CD4-positive, CD25-positive, alpha-beta regulatory T cell (primary cell): Measurements from ENCODE around the gene MED13L. TPM values are rescaled to one million over a fixed set of nuclear protein-coding genes. Genes with fewer than 3 reads are reported as not detected.

Source experiments
- ATAC-seq, 2 donors: fragments of 150-1000 bp; cut with Tn5 transposase; one replicate each; pipeline ENCODE4 v1.10.0; 2021; ENCODE audit warnings: low read depth in 2 of 2, moderate number of reproducible peaks in 2 of 2, moderate library complexity in 1 of 2
- DNase-seq, 3 donors: peaks; one replicate each; pipeline versions ENCODE4 v3.0.0 to v3.0.0-alpha.2; 2012 to 2022; ENCODE audit warnings: mixed read lengths in 1 of 3
- H3K27ac ChIP-seq: one replicate; pipeline ENCODE4 v1.7.0; 2013; ENCODE audit warnings: mild to moderate bottlenecking, low read length; ENCODE audit not compliant: insufficient read depth, poor library complexity, severe bottlenecking
- H3K27me3 ChIP-seq: one replicate; pipeline ENCODE4 v1.7.0; 2013; ENCODE audit warnings: low read length; ENCODE audit not compliant: control insufficient read depth, insufficient read depth
- H3K36me3 ChIP-seq: one replicate; pipeline ENCODE4 v1.7.0; 2013; ENCODE audit warnings: mild to moderate bottlenecking, low read length, moderate library complexity; ENCODE audit not compliant: control insufficient read depth, insufficient read depth
- H3K4me1 ChIP-seq: 2 replicates; pipeline ENCODE4 v1.7.0; 2013; ENCODE audit warnings: mild to moderate bottlenecking, low read length; ENCODE audit not compliant: insufficient read depth, control insufficient read depth, poor library complexity, severe bottlenecking
- H3K4me3 ChIP-seq: one replicate; pipeline ENCODE4 v1.7.0; 2013; ENCODE audit warnings: low read depth, mild to moderate bottlenecking, low read length, moderate library complexity
- H3K9me3 ChIP-seq, 2 experiments: 1 replicate in 1 of 2; 2 replicates in 1 of 2; pipeline ENCODE4 v1.7.0; 2013; ENCODE audit warnings: low read length in 2 of 2, mild to moderate bottlenecking in 1 of 2, moderate library complexity in 1 of 2; ENCODE audit not compliant: control insufficient read depth in 2 of 2
- H3K27ac Mint-ChIP-seq, 3 donors: one replicate each; pipeline ENCODE4 v1.8.0; 2020 to 2022; ENCODE audit warnings: mild to moderate bottlenecking in 3 of 3, mixed read lengths in 3 of 3, moderate library complexity in 2 of 3
- H3K27me3 Mint-ChIP-seq: one replicate; pipeline ENCODE4 v1.8.0; 2022; ENCODE audit warnings: mild to moderate bottlenecking, mixed read lengths
- H3K36me3 Mint-ChIP-seq: one replicate; pipeline ENCODE4 v1.8.0; 2020; ENCODE audit warnings: mixed read lengths
- H3K4me1 Mint-ChIP-seq, 4 donors: one replicate each; pipeline ENCODE4 v1.8.0; 2020 to 2022; ENCODE audit warnings: mixed read lengths in 4 of 4, mild to moderate bottlenecking in 1 of 4
- H3K4me3 Mint-ChIP-seq, 4 donors: one replicate each; pipeline ENCODE4 v1.8.0; 2020 to 2022; ENCODE audit warnings: mild to moderate bottlenecking in 4 of 4, mixed read lengths in 4 of 4, moderate library complexity in 3 of 4
- H3K9me3 Mint-ChIP-seq, 7 donors: one replicate each; pipeline ENCODE4 v1.8.0; 2020 to 2022; ENCODE audit warnings: mixed read lengths in 7 of 7, mild to moderate bottlenecking in 3 of 7, moderate library complexity in 2 of 7
- polyA plus RNA-seq, 4 donors: library from polyadenylated mRNA; unstranded; fragments of 300-500 nt; fragmentation: Illumina TruSeq; gene quantifications; one replicate each; pipeline ENCODE4 v1.2.3, GENCODE V29; 2021
- total RNA-seq: library from RNA; stranded (reverse); gene quantifications from one replicate; pipeline ENCODE4 v1.2.3, GENCODE V29; 2022

MED13L gene
- total and polyA plus RNA-seq, 5 donors from 2014 or later: 4.5 to 179 (median 7.0) TPM

GRCh38 chr12:116184763-116185162, 92.7 kb downstream of the MED13L start:
- no peak for ATAC-seq
- no peak overlapping the region for H3K4me3 ChIP-seq
- no peak overlapping the region for H3K4me3 Mint-ChIP-seq
- no peaks in the 10 kb centered on the region for H3K36me3 ChIP-seq
- no peak overlapping the region for H3K27ac Mint-ChIP-seq
- peaks cover 0 to 2% (median 0%) of the 10 kb centered on the region in 7 donors for H3K9me3 Mint-ChIP-seq
- H3K27me3 Mint-ChIP-seq: no peaks in the 10 kb centered on the region
- no peaks in the 10 kb centered on the region for H3K9me3 ChIP-seq
- H3K27me3 ChIP-seq: no peaks in the 10 kb centered on the region
- no peak overlapping the region for H3K27ac ChIP-seq
- peaks cover 43 to 89% (median 64%) of the 10 kb centered on the region in 4 donors for H3K4me1 Mint-ChIP-seq
- peaks cover 14% of the 10 kb centered on the region for H3K4me1 ChIP-seq
- peaks cover 3% of the 10 kb centered on the region for H3K36me3 Mint-ChIP-seq
- DNase-seq: no peak

GRCh38 chr12:116183741-116184141, 93.8 kb downstream of the MED13L start:
- Mint-ChIP-seq H3K36me3 (no peaks in the 10 kb centered on the region), H3K27me3 (no peaks in the 10 kb centered on the region), H3K4me1 (peaks cover 37 to 84% (median 63%) of the 10 kb centered on the region in 4 donors), H3K9me3 (peaks cover 0 to 2% (median 0%) of the 10 kb centered on the region in 7 donors), H3K4me3 (no peak overlapping the region), H3K27ac (peak overlapping the region in 1 of 3 donors; percentile 57)
- Histone ChIP-seq H3K36me3 (no peaks in the 10 kb centered on the region), H3K27ac (no peak overlapping the region), H3K27me3 (no peaks in the 10 kb centered on the region), H3K4me1 (peaks cover 14% of the 10 kb centered on the region), H3K9me3 (no peaks in the 10 kb centered on the region), H3K4me3 (no peak overlapping the region)
- DNase-seq (no peak), ATAC-seq (no peak)

GRCh38 chr12:116182359-116183063, 95.0 kb downstream of the MED13L start:
- Mint-ChIP-seq H3K36me3 (no peaks in the 10 kb centered on the region), H3K27me3 (no peaks in the 10 kb centered on the region), H3K4me1 (peaks cover 39 to 80% (median 60%) of the 10 kb centered on the region in 4 donors), H3K4me3 (peak overlapping the region in 2 of 4 donors; percentile 1 to 2), H3K27ac (peak overlapping the region in 2 of 3 donors; percentile 14 to 47), H3K9me3 (peaks cover 0 to 2% (median 0%) of the 10 kb centered on the region in 7 donors)
- Histone ChIP-seq H3K27ac (no peak overlapping the region), H3K4me3 (no peak overlapping the region), H3K27me3 (no peaks in the 10 kb centered on the region), H3K4me1 (peaks cover 6% of the 10 kb centered on the region), H3K9me3 (no peaks in the 10 kb centered on the region), H3K36me3 (no peaks in the 10 kb centered on the region)
- ATAC-seq (peak in 1 of 2 donors; percentile 12), DNase-seq (no peak)

GRCh38 chr12:116180448-116180847, 97.0 kb downstream of the MED13L start:
- ATAC-seq (no peak), DNase-seq (no peak)
- Histone ChIP-seq H3K36me3 (no peaks in the 10 kb centered on the region), H3K4me3 (no peak overlapping the region), H3K9me3 (no peaks in the 10 kb centered on the region), H3K4me1 (no peaks in the 10 kb centered on the region), H3K27ac (no peak overlapping the region), H3K27me3 (no peaks in the 10 kb centered on the region)
- Mint-ChIP-seq H3K4me1 (peaks cover 43 to 80% (median 61%) of the 10 kb centered on the region in 4 donors), H3K9me3 (peaks cover 0 to 2% (median 0%) of the 10 kb centered on the region in 7 donors), H3K27ac (no peak overlapping the region), H3K4me3 (no peak overlapping the region), H3K36me3 (no peaks in the 10 kb centered on the region), H3K27me3 (no peaks in the 10 kb centered on the region)

GRCh38 chr12:116179384-116179783, 98.1 kb downstream of the MED13L start:
- H3K4me3 Mint-ChIP-seq: no peak overlapping the region
- Histone ChIP-seq H3K27ac (no peak overlapping the region), H3K36me3 (no peaks in the 10 kb centered on the region), H3K9me3 (no peaks in the 10 kb centered on the region), H3K4me3 (no peak overlapping the region), H3K27me3 (no peaks in the 10 kb centered on the region), H3K4me1 (no peaks in the 10 kb centered on the region)
- H3K27me3 Mint-ChIP-seq: no peaks in the 10 kb centered on the region
- no peak overlapping the region for H3K27ac Mint-ChIP-seq
- peaks cover 50 to 80% (median 63%) of the 10 kb centered on the region in 4 donors for H3K4me1 Mint-ChIP-seq
- no peaks in the 10 kb centered on the region for H3K36me3 Mint-ChIP-seq
- peaks cover 0 to 2% (median 0%) of the 10 kb centered on the region in 7 donors for H3K9me3 Mint-ChIP-seq
- ATAC-seq: no peak
- DNase-seq: no peak

- Mint-ChIP-seq H3K27me3 (no peaks in the 10 kb centered on the region), H3K4me1 (peaks cover 54 to 83% (median 69%) of the 10 kb centered on the region in 4 donors), H3K36me3 (no peaks in the 10 kb centered on the region), H3K27ac (peak overlapping the region in 1 of 3 donors; percentile 76), H3K4me3 (no peak overlapping the region), H3K9me3 (no peaks in the 10 kb centered on the region)
- no peak overlapping the region for H3K4me3 ChIP-seq
- no peaks in the 10 kb centered on the region for H3K36me3 ChIP-seq
- no peaks in the 10 kb centered on the region for H3K9me3 ChIP-seq
- no peaks in the 10 kb centered on the region for H3K27me3 ChIP-seq
- DNase-seq (no peak), ATAC-seq (no peak)
- H3K27ac ChIP-seq: no peak overlapping the region
- peaks cover 11% of the 10 kb centered on the region for H3K4me1 ChIP-seq
These were observed 100.5 kb downstream of the MED13L start for GRCh38 chr12:116177017-116177416.

- H3K36me3 Mint-ChIP-seq: peaks cover 4% of the 10 kb centered on the region
- ATAC-seq (no peak), DNase-seq (no peak)
- H3K9me3 Mint-ChIP-seq: no peaks in the 10 kb centered on the region
- Histone ChIP-seq H3K9me3 (no peaks in the 10 kb centered on the region), H3K27ac (no peak overlapping the region), H3K4me1 (peaks cover 19% of the 10 kb centered on the region), H3K4me3 (no peak overlapping the region), H3K36me3 (no peaks in the 10 kb centered on the region), H3K27me3 (no peaks in the 10 kb centered on the region)
- no peaks in the 10 kb centered on the region for H3K27me3 Mint-ChIP-seq
- H3K4me1 Mint-ChIP-seq: peaks cover 55 to 78% (median 62%) of the 10 kb centered on the region in 4 donors
- H3K4me3 Mint-ChIP-seq: no peak overlapping the region
- H3K27ac Mint-ChIP-seq: peak overlapping the region in 2 of 3 donors; percentile 1 to 11
These were observed 102.6 kb downstream of the MED13L start for GRCh38 chr12:116174904-116175303.

- Mint-ChIP-seq H3K9me3 (no peaks in the 10 kb centered on the region), H3K4me3 (no peak overlapping the region), H3K4me1 (peaks cover 57 to 78% (median 60%) of the 10 kb centered on the region in 4 donors), H3K27me3 (no peaks in the 10 kb centered on the region), H3K36me3 (peaks cover 5% of the 10 kb centered on the region), H3K27ac (peak overlapping the region in 2 of 3 donors; percentile 12 to 31)
- Histone ChIP-seq H3K27me3 (no peaks in the 10 kb centered on the region), H3K9me3 (no peaks in the 10 kb centered on the region), H3K4me1 (peaks cover 19% of the 10 kb centered on the region), H3K4me3 (no peak overlapping the region), H3K27ac (no peak overlapping the region), H3K36me3 (no peaks in the 10 kb centered on the region)
- no peak for ATAC-seq
- DNase-seq: peak in 1 of 3 donors; percentile 24
These were observed 103.5 kb downstream of the MED13L start for GRCh38 chr12:116174006-116174405.
